AG10803 (cell line): ENCODE results near the gene MAPT.

ENCODE experiments used
- DNase-seq: peaks from one replicate; pipeline ENCODE4 v3.0.0; 2010; ENCODE audit warnings: low read depth
- H3K4me3 ChIP-seq: 2 replicates; pipeline ENCODE4 v1.5.1; 2011; ENCODE audit warnings: mild to moderate bottlenecking, low read length, control low read depth
- CTCF ChIP-seq: conservative IDR thresholded peaks from 2 replicates; pipeline ENCODE4 v1.5.1; 2011; ENCODE audit warnings: mild to moderate bottlenecking, low read length, control low read depth, inconsistent platforms

The MAPT gene

GRCh38 chr17:45982791-45983613, 88.6 kb downstream of the MAPT start:
- DNase-seq: no peak
- no peak overlapping the region for H3K4me3 ChIP-seq
- no peak for TF ChIP-seq CTCF

GRCh38 chr17:45983614-45984310, 89.4 kb downstream of the MAPT start:
- TF ChIP-seq CTCF: no peak
- no peak overlapping the region for H3K4me3 ChIP-seq
- no peak for DNase-seq

GRCh38 chr17:45984368-45984767, 90.0 kb downstream of the MAPT start:
- no peak for DNase-seq
- TF ChIP-seq CTCF: no peak
- H3K4me3 ChIP-seq: no peak overlapping the region

- no peak overlapping the region for H3K4me3 ChIP-seq
- TF ChIP-seq CTCF: no peak
- no peak for DNase-seq
These were observed 91.1 kb downstream of the MAPT start for GRCh38 chr17:45985447-45985846.

GRCh38 chr17:45986056-45986455, 91.7 kb downstream of the MAPT start:
- no peak for TF ChIP-seq CTCF
- DNase-seq: no peak
- H3K4me3 ChIP-seq: no peak overlapping the region

GRCh38 chr17:45987706-45988105, 93.4 kb downstream of the MAPT start:
- DNase-seq: no peak
- no peak overlapping the region for H3K4me3 ChIP-seq
- no peak for TF ChIP-seq CTCF

- no peak for DNase-seq
- no peak for TF ChIP-seq CTCF
- H3K4me3 ChIP-seq: no peak overlapping the region
These were observed 95.4 kb downstream of the MAPT start for GRCh38 chr17:45989759-45990158.
